HepG2 (cell line): Measurements from ENCODE around the gene RHBDF2. TPM values are rescaled to one million over a fixed set of nuclear protein-coding genes. Genes with fewer than 3 reads are reported as not detected.
A peak's percentile ranks its signal among the peaks of the same experiment; 100 is the strongest.

Experiments used
- GABPB1 ChIP-seq: IDR thresholded peaks from 2 replicates; pipeline ENCODE4 v1.6.1; 2016; ENCODE audit warnings: mild to moderate bottlenecking, missing genetic modification reagents, moderate library complexity, missing compliant biosample characterization
- HMGXB3 ChIP-seq: sonication (generic); formaldehyde crosslinking; IDR thresholded peaks from 2 replicates; pipeline ENCODE4 v1.4.0; 2020; ENCODE audit warnings: missing genetic modification reagents, borderline replicate concordance
- HOXA9 ChIP-seq: sonication (generic); formaldehyde crosslinking; IDR thresholded peaks from 2 replicates; pipeline ENCODE4 v1.8.1; 2022; ENCODE audit warnings: missing genetic modification reagents, mild to moderate bottlenecking, moderate library complexity, borderline replicate concordance
- MTF2 ChIP-seq: sonication (generic); formaldehyde crosslinking; IDR thresholded peaks from 2 replicates; pipeline ENCODE4 v1.5.0; 2020; ENCODE audit warnings: missing genetic modification reagents, borderline replicate concordance
- NBN ChIP-seq: fragments of 450-650 bp; conservative IDR thresholded peaks from 2 replicates; pipeline ENCODE4 v1.6.1; 2017
- PRDM15 ChIP-seq: sonication (generic); formaldehyde crosslinking; IDR thresholded peaks from 2 replicates; pipeline ENCODE4 v1.4.0; 2020; ENCODE audit warnings: missing genetic modification reagents
- ZNF512B ChIP-seq: sonication (generic); formaldehyde crosslinking; IDR thresholded peaks from 2 replicates; pipeline ENCODE4 v1.5.1; 2020; ENCODE audit warnings: missing genetic modification reagents, mild to moderate bottlenecking, borderline replicate concordance
- ZNF556 ChIP-seq: sonication (generic); formaldehyde crosslinking; IDR thresholded peaks from 2 replicates; pipeline ENCODE4 v1.4.0; 2020; ENCODE audit warnings: mild to moderate bottlenecking, missing genetic modification reagents, borderline replicate concordance
- polyA plus RNA-seq, 8 experiments: library from polyadenylated mRNA; depleted of rRNA in 3 of 8; stranded (reverse) in 7 of 8; unstranded in 1 of 8; fragments of >200 nt; fragmentation: Illumina TruSeq in 4 of 8; extraction: Trizol in 4 of 8; gene quantifications; 2 replicates each; pipeline versions ENCODE4 v1.2.1 to v1.2.3, GENCODE V29; 2011 to 2016; ENCODE audit warnings: low read depth in 4 of 8, missing spikeins in 1 of 8, mixed read lengths in 1 of 8; ENCODE audit not compliant: insufficient read depth in 1 of 8
- total RNA-seq, 5 experiments: library from RNA; depleted of rRNA; stranded (reverse); fragments of >200 nt; fragmentation: Illumina TruSeq; extraction: Trizol; gene quantifications; 2 replicates each; pipeline ENCODE4 v1.2.3, GENCODE V29; 2016; ENCODE audit warnings: low read depth in 1 of 5
- TF ChIP-seq, protein P1 (sequence below): sonication (generic); formaldehyde crosslinking; IDR thresholded peaks from 2 replicates; pipeline ENCODE4 v1.5.1; 2020; ENCODE audit warnings: mild to moderate bottlenecking, missing genetic modification reagents, borderline replicate concordance

Gene RHBDF2
- total and polyA plus RNA-seq, 2 of the 13 experiments (the other 11 are each of a cell fraction or from before 2014, with no cell fraction given): 7.8 to 24.2 TPM

- TF ChIP-seq HMGXB3 (peak; percentile 12; the same call in 1 of the 2 replicates), MTF2 (no peak), ZNF512B (CRISPR knock-in tag) (no peak), PRDM15 (CRISPR knock-in tag) (no peak), HOXA9 (CRISPR knock-in tag) (peak; percentile 73; the same call in 1 of the 2 replicates), GABPB1 (0 out of 2 replicates have a peak, but pooled peaks have one; percentile 8), ZNF556 (0 out of 2 replicates have a peak, but pooled peaks have one; percentile 8), NBN (peak; percentile 100)
- TF ChIP-seq, protein P1, sequence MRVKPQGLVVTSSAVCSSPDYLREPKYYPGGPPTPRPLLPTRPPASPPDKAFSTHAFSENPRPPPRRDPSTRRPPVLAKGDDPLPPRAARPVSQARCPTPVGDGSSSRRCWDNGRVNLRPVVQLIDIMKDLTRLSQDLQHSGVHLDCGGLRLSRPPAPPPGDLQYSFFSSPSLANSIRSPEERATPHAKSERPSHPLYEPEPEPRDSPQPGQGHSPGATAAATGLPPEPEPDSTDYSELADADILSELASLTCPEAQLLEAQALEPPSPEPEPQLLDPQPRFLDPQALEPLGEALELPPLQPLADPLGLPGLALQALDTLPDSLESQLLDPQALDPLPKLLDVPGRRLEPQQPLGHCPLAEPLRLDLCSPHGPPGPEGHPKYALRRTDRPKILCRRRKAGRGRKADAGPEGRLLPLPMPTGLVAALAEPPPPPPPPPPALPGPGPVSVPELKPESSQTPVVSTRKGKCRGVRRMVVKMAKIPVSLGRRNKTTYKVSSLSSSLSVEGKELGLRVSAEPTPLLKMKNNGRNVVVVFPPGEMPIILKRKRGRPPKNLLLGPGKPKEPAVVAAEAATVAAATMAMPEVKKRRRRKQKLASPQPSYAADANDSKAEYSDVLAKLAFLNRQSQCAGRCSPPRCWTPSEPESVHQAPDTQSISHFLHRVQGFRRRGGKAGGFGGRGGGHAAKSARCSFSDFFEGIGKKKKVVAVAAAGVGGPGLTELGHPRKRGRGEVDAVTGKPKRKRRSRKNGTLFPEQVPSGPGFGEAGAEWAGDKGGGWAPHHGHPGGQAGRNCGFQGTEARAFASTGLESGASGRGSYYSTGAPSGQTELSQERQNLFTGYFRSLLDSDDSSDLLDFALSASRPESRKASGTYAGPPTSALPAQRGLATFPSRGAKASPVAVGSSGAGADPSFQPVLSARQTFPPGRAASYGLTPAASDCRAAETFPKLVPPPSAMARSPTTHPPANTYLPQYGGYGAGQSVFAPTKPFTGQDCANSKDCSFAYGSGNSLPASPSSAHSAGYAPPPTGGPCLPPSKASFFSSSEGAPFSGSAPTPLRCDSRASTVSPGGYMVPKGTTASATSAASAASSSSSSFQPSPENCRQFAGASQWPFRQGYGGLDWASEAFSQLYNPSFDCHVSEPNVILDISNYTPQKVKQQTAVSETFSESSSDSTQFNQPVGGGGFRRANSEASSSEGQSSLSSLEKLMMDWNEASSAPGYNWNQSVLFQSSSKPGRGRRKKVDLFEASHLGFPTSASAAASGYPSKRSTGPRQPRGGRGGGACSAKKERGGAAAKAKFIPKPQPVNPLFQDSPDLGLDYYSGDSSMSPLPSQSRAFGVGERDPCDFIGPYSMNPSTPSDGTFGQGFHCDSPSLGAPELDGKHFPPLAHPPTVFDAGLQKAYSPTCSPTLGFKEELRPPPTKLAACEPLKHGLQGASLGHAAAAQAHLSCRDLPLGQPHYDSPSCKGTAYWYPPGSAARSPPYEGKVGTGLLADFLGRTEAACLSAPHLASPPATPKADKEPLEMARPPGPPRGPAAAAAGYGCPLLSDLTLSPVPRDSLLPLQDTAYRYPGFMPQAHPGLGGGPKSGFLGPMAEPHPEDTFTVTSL: no peak
These were observed 46.5 kb upstream of the RHBDF2 start (continued) for GRCh38 chr17:76547642-76548202.
